Aorta (tissue), 5 donors: Measurements from ENCODE around the gene ARFRP1. TPM values are rescaled to one million over a fixed set of nuclear protein-coding genes. Genes with fewer than 3 reads are reported as not detected.

Experiments used
- ATAC-seq: fragments of 200-7000 bp; cut with Tn5 transposase; one replicate; pipeline ENCODE4 v1.9.1; 2022; ENCODE audit warnings: moderate library complexity; ENCODE audit not compliant: low FRiP score
- DNase-seq, 2 donors: peaks; one replicate each; pipeline ENCODE4 v3.0.0-alpha.2; 2020
- H3K27ac ChIP-seq, 2 donors: one replicate each; pipeline ENCODE4 v1.5.1; 2013; ENCODE audit warnings: low read length in 2 of 2, mild to moderate bottlenecking in 2 of 2, moderate library complexity in 2 of 2, control low read depth in 1 of 2, inconsistent platforms in 1 of 2, low read depth in 1 of 2
- H3K27me3 ChIP-seq, 2 donors: one replicate each; pipeline ENCODE4 v1.6.1; 2013; ENCODE audit warnings: control low read depth in 1 of 2, low read length in 1 of 2, mild to moderate bottlenecking in 1 of 2, moderate library complexity in 1 of 2; ENCODE audit not compliant: insufficient read depth in 2 of 2, control insufficient read depth in 1 of 2
- H3K36me3 ChIP-seq, 2 donors: one replicate each; pipeline ENCODE4 v1.6.1; 2013; ENCODE audit warnings: control low read depth in 1 of 2, low read length in 1 of 2, mild to moderate bottlenecking in 1 of 2; ENCODE audit not compliant: insufficient read depth in 2 of 2, control insufficient read depth in 1 of 2
- H3K4me1 ChIP-seq, 2 donors: one replicate each; pipeline ENCODE4 v1.6.1; 2013; ENCODE audit warnings: low read length in 2 of 2, control low read depth in 1 of 2, mild to moderate bottlenecking in 1 of 2, moderate library complexity in 1 of 2; ENCODE audit not compliant: insufficient read depth in 2 of 2, control insufficient read depth in 1 of 2
- H3K4me3 ChIP-seq, 2 donors: one replicate each; pipeline ENCODE4 v1.5.1; 2013; ENCODE audit warnings: low read length in 2 of 2, control low read depth in 1 of 2, mild to moderate bottlenecking in 1 of 2
- H3K9me3 ChIP-seq: one replicate; pipeline ENCODE4 v1.6.1; 2013; ENCODE audit warnings: mild to moderate bottlenecking, low read length; ENCODE audit not compliant: control insufficient read depth
- WGBS, 2 donors: extraction: QIAGEN DNeasy Blood & Tissue Kit; methylation state at CpG; one replicate each; pipeline ENCODE4 v1.1.7; 2013; 5-methylcytosine and 5-hydroxymethylcytosine counted together
- intact Hi-C, 2 donors: fragments of 100-400 bp; cut with DNase I; formaldehyde crosslinking; loops; one replicate each; pipeline versions ENCODE4 v1.14.2 to v1.15.0; 2022
- polyA plus RNA-seq, 2 donors: library from polyadenylated mRNA; stranded (reverse); fragments of 200-250 nt; gene quantifications; one replicate each; pipeline ENCODE4 v1.2.3, GENCODE V29; 2013
- total RNA-seq, 2 donors: library from RNA; stranded (reverse); fragmentation: NEBNext Ultra II Directional; extraction: Animal tissue kit (Norgen Biotek cat#: 25700); gene quantifications; one replicate each; pipeline ENCODE4 v1.2.1, GENCODE V29; 2021
- donor health status: healthy with polysubstance abuse.
- donor health status: Bipolar disorder and iron deficiency.
- donor health status: DM: no; HTN: no; CAD: no.
- donor health status: DM: no; HTN: no; CAD: no.
- donor health status: DM: yes; HTN: yes; CAD: no.

Gene ARFRP1
- total and polyA plus RNA-seq, 4 donors, result 28.9 to 76.2 (median 49.0) TPM

GRCh38 chr20:63706027-63706695 lies 1.6 kb downstream of the ARFRP1 start:
- intact Hi-C loops, result no loop called here
- Histone ChIP-seq H3K9me3 (no peaks in the 10 kb centered on the region), H3K36me3 (no peaks in the 10 kb centered on the region), H3K27me3 (no peaks in the 10 kb centered on the region), H3K4me1 (no peaks in the 10 kb centered on the region), H3K4me3 (no peak overlapping the region), H3K27ac (no peak overlapping the region)
- peak in 1 of 2 donors; percentile 68 for DNase-seq
- no peak for ATAC-seq
- 80 to 87% methylated on average over 12 of the region's 12 CpGs for WGBS, 2 donors

- no peak overlapping the region for H3K4me3 ChIP-seq
- 87 to 91% methylated on average over 8 of the region's 8 CpGs for WGBS, 2 donors
- no peaks in the 10 kb centered on the region for H3K27me3 ChIP-seq
- H3K27ac ChIP-seq, result no peak overlapping the region
- intact Hi-C loops, result no loop called here
- H3K4me1 ChIP-seq, result no peaks in the 10 kb centered on the region
- H3K36me3 ChIP-seq, result no peaks in the 10 kb centered on the region
- no peaks in the 10 kb centered on the region for H3K9me3 ChIP-seq
- DNase-seq (peak in 1 of 2 donors; percentile 51), ATAC-seq (no peak)
These were observed 2.3 kb downstream of the ARFRP1 start for GRCh38 chr20:63705232-63706026.

GRCh38 chr20:63704749-63705117 lies 3.0 kb downstream of the ARFRP1 start:
- no peaks in the 10 kb centered on the region for H3K27me3 ChIP-seq
- H3K36me3 ChIP-seq, result no peaks in the 10 kb centered on the region
- intact Hi-C loops, result no loop called here
- no peaks in the 10 kb centered on the region for H3K9me3 ChIP-seq
- peak in 1 of 2 donors; percentile 73 for DNase-seq
- no peak overlapping the region for H3K27ac ChIP-seq
- no peaks in the 10 kb centered on the region for H3K4me1 ChIP-seq
- no peak for ATAC-seq
- WGBS, 2 donors, result 86 to 94% methylated on average over 6 of the region's 6 CpGs
- H3K4me3 ChIP-seq, result no peak overlapping the region

GRCh38 chr20:63703976-63704748 lies 3.6 kb downstream of the ARFRP1 start:
- ATAC-seq (no peak), DNase-seq (peak; percentile 36 to 65)
- Histone ChIP-seq H3K36me3 (no peaks in the 10 kb centered on the region), H3K4me1 (no peaks in the 10 kb centered on the region), H3K4me3 (no peak overlapping the region), H3K27ac (no peak overlapping the region), H3K27me3 (no peaks in the 10 kb centered on the region), H3K9me3 (no peaks in the 10 kb centered on the region)
- 85 to 89% methylated on average over 11 of the region's 11 CpGs for WGBS, 2 donors
- intact Hi-C loops, result no loop called here

GRCh38 chr20:63703471-63703975 lies 4.3 kb downstream of the ARFRP1 start:
- H3K4me3 ChIP-seq, result no peak overlapping the region
- no peak for ATAC-seq
- peak; percentile 44 to 75 for DNase-seq
- intact Hi-C loops, result no loop called here
- H3K36me3 ChIP-seq, result no peaks in the 10 kb centered on the region
- 85 to 88% methylated on average over 14 to 15 of the region's 15 CpGs for WGBS, 2 donors
- no peak overlapping the region for H3K27ac ChIP-seq
- H3K9me3 ChIP-seq, result no peaks in the 10 kb centered on the region
- no peaks in the 10 kb centered on the region for H3K27me3 ChIP-seq
- H3K4me1 ChIP-seq, result no peaks in the 10 kb centered on the region

- H3K4me3 ChIP-seq, result no peak overlapping the region
- no peaks in the 10 kb centered on the region for H3K4me1 ChIP-seq
These were observed 4.9 kb downstream of the ARFRP1 start for GRCh38 chr20:63702751-63703470.

GRCh38 chr20:63702036-63702665 lies 5.6 kb downstream of the ARFRP1 start:
- Histone ChIP-seq H3K36me3 (no peaks in the 10 kb centered on the region), H3K27me3 (no peaks in the 10 kb centered on the region), H3K9me3 (no peaks in the 10 kb centered on the region), H3K4me3 (no peak overlapping the region), H3K27ac (no peak overlapping the region), H3K4me1 (no peaks in the 10 kb centered on the region)
- intact Hi-C loops, result no loop called here
- 88% methylated on average over 16 of the region's 16 CpGs for WGBS, 2 donors
- DNase-seq (peak in 1 of 2 donors; percentile 69), ATAC-seq (no peak)

More at GRCh38 chr20:63702751-63703470, 4.9 kb downstream of the ARFRP1 start:
- WGBS, 2 donors, result 76 to 77% methylated on average over 13 of the region's 13 CpGs
- intact Hi-C loops, result no loop called here
- DNase-seq (peak in 1 of 2 donors; percentile 72), ATAC-seq (no peak)
- no peak overlapping the region for H3K27ac ChIP-seq
- H3K9me3 ChIP-seq, result no peaks in the 10 kb centered on the region
- no peaks in the 10 kb centered on the region for H3K27me3 ChIP-seq
- H3K36me3 ChIP-seq, result no peaks in the 10 kb centered on the region
